ENCODE measurements around the gene PRKCE.

PRKCE gene

GRCh38 chr2:46118656-46119371, 467.3 kb downstream of the PRKCE start:
- DNase-seq (ENCODE audit: low read depth), result no peak

GRCh38 chr2:46119453-46119852, 468.0 kb downstream of the PRKCE start:
- no peak for DNase-seq (ENCODE audit: low read depth)

GRCh38 chr2:46120792-46121555, 469.5 kb downstream of the PRKCE start:
- DNase-seq (ENCODE audit: low read depth), result no peak

- no peak for DNase-seq (ENCODE audit: low read depth)
Observed at GRCh38 chr2:46122318-46122976, 471.0 kb downstream of the PRKCE start.

GRCh38 chr2:46123013-46123412, 471.5 kb downstream of the PRKCE start:
- no peak for DNase-seq (ENCODE audit: low read depth)

GRCh38 chr2:46125798-46126197, 474.3 kb downstream of the PRKCE start:
- no peak for DNase-seq (ENCODE audit: low read depth)

- no peak for DNase-seq (ENCODE audit: low read depth)
Observed at GRCh38 chr2:46126571-46126970, 475.1 kb downstream of the PRKCE start.

GRCh38 chr2:46127176-46127575, 475.7 kb downstream of the PRKCE start:
- DNase-seq (ENCODE audit: low read depth), result no peak

GRCh38 chr2:46130511-46130910, 479.0 kb downstream of the PRKCE start:
- no peak for DNase-seq (ENCODE audit: low read depth)

- DNase-seq (ENCODE audit: low read depth), result no peak
Observed at GRCh38 chr2:46132996-46133395, 481.5 kb downstream of the PRKCE start.

GRCh38 chr2:46134531-46135227, 483.2 kb downstream of the PRKCE start:
- DNase-seq (ENCODE audit: low read depth), result no peak

- no peak for DNase-seq (ENCODE audit: low read depth)
Observed at GRCh38 chr2:46135228-46135855, 483.9 kb downstream of the PRKCE start.

- DNase-seq (ENCODE audit: low read depth), result no peak
Observed at GRCh38 chr2:46135958-46136357, 484.5 kb downstream of the PRKCE start.

- no peak for DNase-seq (ENCODE audit: low read depth)
Observed at GRCh38 chr2:46136481-46136880, 485.0 kb downstream of the PRKCE start.

GRCh38 chr2:46136953-46137352, 485.5 kb downstream of the PRKCE start:
- DNase-seq (ENCODE audit: low read depth), result no peak

GRCh38 chr2:46142546-46143428, 491.3 kb downstream of the PRKCE start:
- DNase-seq (ENCODE audit: low read depth), result no peak

- DNase-seq (ENCODE audit: low read depth), result no peak
Observed at GRCh38 chr2:46143429-46144132, 492.1 kb downstream of the PRKCE start.

- DNase-seq (ENCODE audit: low read depth), result no peak
Observed at GRCh38 chr2:46144133-46144800, 492.8 kb downstream of the PRKCE start.

- no peak for DNase-seq (ENCODE audit: low read depth)
Observed at GRCh38 chr2:46145017-46145416, 493.5 kb downstream of the PRKCE start.

GRCh38 chr2:46145840-46146239, 494.4 kb downstream of the PRKCE start:
- no peak for DNase-seq (ENCODE audit: low read depth)

Data from stimulated activated CD4-positive, alpha-beta T cell treated with anti-CD3 and anti-CD28 coated beads, Interleukin-2, amount 100 ng/mL, for 4 hours (primary cell).